WERI-Rb-1 (cell line): Measurements from ENCODE around the gene CTSD.
"Not testable (repeated sequence)": the region's sequence is repeated elsewhere in the genome, so short reads cannot be mapped to it uniquely, and the experiment has no call there.

Source experiments
- DNase-seq: peaks from one replicate; pipeline ENCODE4 v3.0.0-alpha.2; 2020
- H3K27ac ChIP-seq: fragments of 250-450 bp; sonication (Bioruptor Pico); 2 replicates; pipeline ENCODE4 v1.5.1; 2020; ENCODE audit warnings: mild to moderate bottlenecking, moderate library complexity
- H3K27me3 ChIP-seq: fragments of 250-450 bp; sonication (Bioruptor Pico); 2 replicates; pipeline ENCODE4 v1.5.1; 2021; ENCODE audit warnings: mild to moderate bottlenecking, low read depth, moderate library complexity; ENCODE audit not compliant: insufficient read depth, severe bottlenecking
- H3K36me3 ChIP-seq: fragments of 250-450 bp; sonication (Bioruptor Pico); 2 replicates; pipeline ENCODE4 v1.5.1; 2020; ENCODE audit warnings: mild to moderate bottlenecking, moderate library complexity
- H3K4me3 ChIP-seq: 2 replicates; pipeline ENCODE4 v1.5.1; 2011; ENCODE audit warnings: low read depth, mild to moderate bottlenecking, control low read depth, low read length
- H3K9me3 ChIP-seq: fragments of 250-450 bp; sonication (Bioruptor Pico); 2 replicates; pipeline ENCODE4 v1.5.1; 2021; ENCODE audit warnings: mild to moderate bottlenecking, moderate library complexity; ENCODE audit not compliant: severe bottlenecking
- TF ChIP-seq, protein P1 (sequence below): IDR thresholded peaks from 2 replicates; pipeline ENCODE4 v1.5.1; 2011; ENCODE audit warnings: low read depth, mild to moderate bottlenecking, control low read depth, inconsistent platforms, low read length

Gene CTSD

DNA sequence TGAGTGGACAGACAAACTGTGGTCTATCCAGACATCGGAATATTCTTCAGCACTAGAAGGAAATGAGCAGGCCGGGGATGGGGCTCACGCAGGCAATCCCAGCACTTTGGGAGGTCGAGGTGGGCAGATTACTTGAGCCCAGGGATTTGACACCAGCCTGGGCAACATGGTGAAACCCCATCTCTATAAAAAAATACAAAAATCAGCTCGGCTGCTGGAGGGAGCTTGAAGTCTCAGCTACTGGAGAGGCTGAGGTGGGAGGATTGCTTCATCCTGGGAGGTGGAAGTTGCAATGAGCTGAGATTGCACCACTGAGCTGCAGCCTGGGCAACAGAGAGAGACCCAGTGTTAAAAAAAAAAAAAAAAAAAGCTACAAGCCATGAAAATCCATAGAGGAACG is 8.0 kb upstream of the CTSD start:
- Histone ChIP-seq H3K36me3 (no peaks in the 10 kb centered on the region), H3K27me3 (peaks cover 60% of the 10 kb centered on the region), H3K27ac (no peak overlapping the region), H3K4me3 (no peak overlapping the region), H3K9me3 (no peaks in the 10 kb centered on the region)
- TF ChIP-seq, protein P1, sequence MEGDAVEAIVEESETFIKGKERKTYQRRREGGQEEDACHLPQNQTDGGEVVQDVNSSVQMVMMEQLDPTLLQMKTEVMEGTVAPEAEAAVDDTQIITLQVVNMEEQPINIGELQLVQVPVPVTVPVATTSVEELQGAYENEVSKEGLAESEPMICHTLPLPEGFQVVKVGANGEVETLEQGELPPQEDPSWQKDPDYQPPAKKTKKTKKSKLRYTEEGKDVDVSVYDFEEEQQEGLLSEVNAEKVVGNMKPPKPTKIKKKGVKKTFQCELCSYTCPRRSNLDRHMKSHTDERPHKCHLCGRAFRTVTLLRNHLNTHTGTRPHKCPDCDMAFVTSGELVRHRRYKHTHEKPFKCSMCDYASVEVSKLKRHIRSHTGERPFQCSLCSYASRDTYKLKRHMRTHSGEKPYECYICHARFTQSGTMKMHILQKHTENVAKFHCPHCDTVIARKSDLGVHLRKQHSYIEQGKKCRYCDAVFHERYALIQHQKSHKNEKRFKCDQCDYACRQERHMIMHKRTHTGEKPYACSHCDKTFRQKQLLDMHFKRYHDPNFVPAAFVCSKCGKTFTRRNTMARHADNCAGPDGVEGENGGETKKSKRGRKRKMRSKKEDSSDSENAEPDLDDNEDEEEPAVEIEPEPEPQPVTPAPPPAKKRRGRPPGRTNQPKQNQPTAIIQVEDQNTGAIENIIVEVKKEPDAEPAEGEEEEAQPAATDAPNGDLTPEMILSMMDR, result no peak
- DNase-seq, result no peak

DNA sequence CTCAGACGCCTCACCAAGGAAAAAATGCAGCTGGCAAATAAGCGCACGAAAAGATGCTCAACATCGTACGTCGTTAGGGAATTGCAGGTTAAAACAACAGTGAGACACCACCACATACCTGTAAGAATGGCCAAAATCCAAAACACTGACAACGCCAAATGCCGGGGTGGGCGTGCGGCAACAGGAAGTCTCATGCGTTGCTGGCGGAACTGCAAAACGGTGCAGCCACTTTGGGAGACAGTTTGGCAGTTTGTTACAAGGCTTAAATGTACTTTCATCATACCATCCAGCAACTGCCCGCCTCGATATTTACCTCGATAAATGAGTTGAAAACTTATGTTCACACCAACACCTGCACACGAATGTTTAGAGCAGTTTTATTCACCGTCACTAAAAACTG is 7.5 kb upstream of the CTSD start:
- Histone ChIP-seq H3K27ac (no peak overlapping the region), H3K9me3 (no peaks in the 10 kb centered on the region), H3K4me3 (no peak overlapping the region), H3K27me3 (peaks cover 56% of the 10 kb centered on the region), H3K36me3 (no peaks in the 10 kb centered on the region)
- TF ChIP-seq, protein P1, result no peak
- DNase-seq, result no peak

DNA sequence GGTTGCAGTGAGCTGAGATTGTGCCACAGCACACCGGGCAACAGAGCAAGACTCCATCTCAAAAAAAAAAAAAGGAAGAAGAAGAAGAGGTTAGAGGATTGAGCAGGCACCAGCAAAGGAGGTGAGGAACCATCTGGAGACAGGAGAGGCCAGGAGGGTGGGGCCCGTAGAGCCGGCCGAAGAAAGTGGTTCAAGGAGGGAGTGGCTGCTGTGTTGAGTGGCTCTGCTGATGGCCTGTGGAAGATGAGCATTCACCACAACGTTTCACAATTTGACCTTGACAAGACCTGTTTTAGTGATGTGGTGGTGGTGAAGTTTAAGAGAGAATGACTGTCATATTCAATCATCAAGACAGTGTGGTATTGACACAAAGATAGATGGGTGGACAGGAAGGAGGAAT is 6.8 kb upstream of the CTSD start:
- DNase-seq, result no peak
- Histone ChIP-seq H3K27ac (no peak overlapping the region), H3K27me3 (peaks cover 56% of the 10 kb centered on the region), H3K36me3 (no peaks in the 10 kb centered on the region), H3K9me3 (no peaks in the 10 kb centered on the region), H3K4me3 (no peak overlapping the region)
- TF ChIP-seq, protein P1, result no peak

DNA sequence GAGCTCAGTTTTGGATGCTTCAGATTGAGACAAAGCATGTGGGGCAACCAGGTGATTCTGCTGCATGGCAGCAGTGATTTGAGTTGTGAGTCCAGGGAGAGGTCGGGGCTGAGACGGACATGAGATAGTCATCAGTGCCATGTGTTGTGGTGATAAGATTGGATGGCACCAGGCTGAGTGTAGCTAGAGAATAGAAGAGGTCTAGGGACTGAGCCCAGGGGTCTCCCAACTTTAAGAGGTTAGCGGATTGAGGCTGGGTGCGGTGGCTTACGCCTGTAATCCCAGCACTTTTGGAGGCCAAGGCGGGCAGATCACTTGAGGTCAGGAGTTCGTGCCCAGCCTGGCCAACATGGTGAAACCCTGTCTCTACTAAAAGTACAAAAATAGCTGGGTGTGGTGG is 6.3 kb upstream of the CTSD start:
- Histone ChIP-seq H3K27me3 (peaks cover 56% of the 10 kb centered on the region), H3K27ac (no peak overlapping the region), H3K9me3 (no peaks in the 10 kb centered on the region), H3K4me3 (no peak overlapping the region), H3K36me3 (no peaks in the 10 kb centered on the region)
- no peak for DNase-seq
- TF ChIP-seq, protein P1, result no peak

DNA sequence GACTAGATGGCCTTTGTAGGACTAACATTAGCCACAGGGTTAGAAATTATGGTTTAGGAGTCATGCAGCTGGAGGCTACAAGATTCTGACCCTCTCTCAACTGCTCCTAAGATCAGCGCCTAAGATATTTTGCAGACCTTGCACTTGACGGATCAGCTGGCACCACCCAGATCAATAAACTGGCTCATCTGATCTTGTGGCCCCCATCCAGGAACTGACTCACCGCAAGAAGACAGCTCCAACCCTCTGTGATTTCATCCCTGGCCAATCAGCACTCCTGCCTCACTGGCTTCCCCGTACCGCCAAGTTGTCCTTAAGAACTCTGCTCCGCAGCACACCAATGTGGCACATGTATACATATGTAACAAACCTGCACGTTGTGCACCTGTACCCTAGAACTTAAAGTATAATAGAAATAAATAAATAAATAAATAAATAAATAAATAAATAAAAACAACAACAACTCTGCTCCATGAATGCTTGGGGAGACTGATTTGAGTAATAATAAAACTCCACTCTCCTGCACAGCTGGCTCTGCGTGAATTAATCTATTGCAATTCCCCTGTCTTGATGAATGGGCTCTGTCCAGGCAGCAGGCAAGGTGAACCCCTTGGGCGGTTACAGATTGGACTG is 5.7 kb upstream of the CTSD start:
- H3K9me3 ChIP-seq, H3K27ac ChIP-seq, DNase-seq, H3K36me3 ChIP-seq, H3K4me3 ChIP-seq: not testable (repeated sequence)
- H3K27me3 ChIP-seq, result peaks cover 50% of the 10 kb centered on the region

DNA sequence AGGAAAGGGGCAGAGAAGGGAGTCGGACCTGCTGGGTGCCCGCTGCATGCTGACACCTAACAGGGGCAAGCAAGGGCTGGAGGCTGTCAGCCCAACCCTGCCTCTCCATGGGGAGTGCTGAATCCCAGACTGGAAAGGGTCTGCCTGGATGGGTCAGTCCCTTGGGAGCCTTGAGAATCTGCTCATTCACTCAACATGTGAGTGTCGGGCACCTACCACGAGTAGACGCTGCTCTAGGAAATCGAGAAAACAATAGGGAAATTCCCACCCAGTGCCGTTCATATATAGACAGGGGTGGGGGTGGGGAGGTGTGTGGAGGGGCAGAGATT is 4.4 kb upstream of the CTSD start:
- Histone ChIP-seq H3K27ac (no peak overlapping the region), H3K9me3 (no peaks in the 10 kb centered on the region), H3K4me3 (no peak overlapping the region), H3K36me3 (no peaks in the 10 kb centered on the region), H3K27me3 (peaks cover 37% of the 10 kb centered on the region)
- DNase-seq, result no peak
- TF ChIP-seq, protein P1, result no peak
